RCC 7860 (cell line): ENCODE results near the gene TPSG1.
"Not testable (repeated sequence)": the region's sequence is repeated elsewhere in the genome, so short reads cannot be mapped to it uniquely, and the experiment has no call there.

Source experiments
- DNase-seq: peaks from one replicate; pipeline ENCODE4 v3.0.0-alpha.2; 2015; ENCODE audit warnings: low spot score
- FAIRE-seq: peaks from 2 replicates; lab custom pipeline; 2012; peaks lifted over from hg19 to GRCh38; lab: Jason Lieb, UNC

Gene TPSG1

DNA sequence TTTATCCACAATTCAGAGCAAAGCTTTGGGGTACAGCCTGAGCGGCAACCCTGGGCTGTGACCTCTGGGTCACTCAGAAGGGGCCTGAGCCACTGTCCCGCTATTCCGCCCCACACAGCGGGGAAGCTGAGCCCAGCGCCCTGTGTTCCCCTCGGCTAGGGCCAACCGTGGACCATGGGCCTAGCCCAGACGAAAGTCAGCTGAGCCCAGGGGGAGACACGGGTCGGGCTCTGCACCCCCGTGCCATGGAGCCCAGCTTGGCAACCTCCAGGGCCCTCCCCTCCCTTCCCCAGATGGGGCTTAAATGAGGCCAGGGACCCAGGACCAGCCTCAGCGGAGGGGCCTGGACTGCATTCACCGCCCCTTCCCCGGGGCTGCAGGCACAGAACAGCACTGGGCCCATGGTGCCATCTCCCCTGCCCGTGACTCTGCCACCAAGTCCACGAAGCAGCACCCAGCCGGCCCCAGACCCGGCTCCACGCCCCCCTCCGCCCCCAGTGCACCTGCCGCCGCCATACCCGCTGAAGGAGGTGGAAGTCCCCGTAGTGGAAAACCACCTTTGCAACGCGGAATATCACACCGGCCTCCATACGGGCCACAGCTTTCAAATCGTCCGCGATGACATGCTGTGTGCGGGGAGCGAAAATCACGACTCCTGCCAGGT is 32.6 kb upstream of the TPSG1 start:
- no peak for DNase-seq
- FAIRE-seq: no peak

DNA sequence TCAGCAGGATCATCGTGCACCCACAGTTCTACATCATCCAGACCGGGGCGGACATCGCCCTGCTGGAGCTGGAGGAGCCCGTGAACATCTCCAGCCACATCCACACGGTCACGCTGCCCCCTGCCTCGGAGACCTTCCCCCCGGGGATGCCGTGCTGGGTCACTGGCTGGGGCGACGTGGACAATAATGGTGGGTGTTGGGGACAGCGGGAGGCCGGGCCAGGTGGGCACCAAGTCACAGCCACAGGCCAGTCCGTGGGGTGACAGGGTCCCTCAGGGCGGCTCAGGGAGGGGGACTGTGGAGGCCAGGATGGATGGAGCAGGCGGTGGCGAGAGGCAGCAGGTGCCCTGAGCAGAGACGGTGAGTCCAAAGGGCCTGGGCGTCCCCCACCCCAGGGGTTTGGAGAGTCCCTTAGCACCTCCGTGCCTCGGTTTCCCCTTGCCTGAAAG is 31.8 kb upstream of the TPSG1 start:
- FAIRE-seq (no peak), DNase-seq (no peak)

DNA sequence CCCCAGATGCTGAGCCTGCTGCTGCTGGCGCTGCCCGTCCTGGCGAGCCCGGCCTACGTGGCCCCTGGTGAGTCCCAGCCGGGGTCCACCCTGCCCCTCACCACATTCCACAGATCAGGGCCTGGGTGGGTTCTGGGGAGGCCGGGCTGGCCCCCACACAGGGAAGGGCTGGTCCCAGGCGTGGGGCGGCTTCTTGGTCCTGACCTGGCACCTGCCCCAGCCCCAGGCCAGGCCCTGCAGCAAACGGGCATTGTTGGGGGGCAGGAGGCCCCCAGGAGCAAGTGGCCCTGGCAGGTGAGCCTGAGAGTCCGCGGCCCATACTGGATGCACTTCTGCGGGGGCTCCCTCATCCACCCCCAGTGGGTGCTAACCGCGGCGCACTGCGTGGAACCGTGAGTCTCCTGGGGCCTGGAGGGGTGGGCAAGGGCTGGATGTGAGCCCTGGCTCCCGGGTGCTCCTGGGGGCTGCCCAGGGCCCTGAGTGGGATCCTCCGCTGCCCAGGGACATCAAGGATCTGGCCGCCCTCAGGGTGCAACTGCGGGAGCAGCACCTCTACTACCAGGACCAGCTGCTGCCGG is 31.3 kb upstream of the TPSG1 start:
- not testable (repeated sequence) for FAIRE-seq, DNase-seq

DNA sequence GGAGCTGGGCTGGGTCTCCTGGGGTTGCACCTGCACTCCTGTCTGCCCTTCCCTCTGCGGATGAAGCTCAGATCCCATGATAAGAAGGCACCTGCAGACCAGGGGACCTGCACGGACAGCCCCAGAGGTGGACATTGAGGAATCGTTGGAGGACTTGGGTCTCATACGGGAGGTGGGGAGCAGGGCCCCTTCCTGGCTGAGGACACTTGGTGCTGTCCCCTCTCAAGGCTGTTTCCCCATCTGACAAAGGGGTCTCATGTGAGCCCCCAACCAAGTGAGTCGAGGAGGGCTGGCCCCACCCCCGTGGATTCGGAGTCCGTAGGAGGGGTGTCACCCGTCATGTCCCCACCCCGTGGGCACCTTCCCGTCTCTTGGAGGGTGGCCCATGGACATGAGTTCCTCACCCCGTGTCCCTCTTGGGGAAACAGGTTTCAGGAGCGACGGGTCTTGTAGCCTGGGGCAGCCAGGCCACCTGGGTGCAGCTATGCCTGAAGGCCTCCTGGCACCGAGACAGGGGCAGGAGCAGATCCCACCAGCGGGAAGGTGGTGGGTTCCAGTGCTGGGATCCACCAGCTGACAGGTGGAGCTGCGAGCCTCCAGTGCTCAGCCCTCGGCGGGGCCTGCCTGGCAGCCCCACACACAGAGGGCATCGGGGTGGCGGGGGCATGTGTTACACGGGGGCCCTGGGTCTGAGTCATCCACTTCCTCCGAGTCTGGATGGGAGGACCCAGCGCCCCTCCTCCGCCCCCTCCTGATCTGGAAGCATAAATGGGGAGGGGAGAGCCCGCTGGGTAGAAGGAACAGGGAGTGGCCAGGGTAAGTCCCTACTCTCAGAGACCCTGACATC is 30.4 kb upstream of the TPSG1 start, which contains the start of gene TPSD1:
TSS of gene TPSD1 (plus strand) at position 794 of the 847 bp plus-strand sequence. CDS start 212 bp downstream, outside the sequence.
- DNase-seq, FAIRE-seq: not testable (repeated sequence)

DNA sequence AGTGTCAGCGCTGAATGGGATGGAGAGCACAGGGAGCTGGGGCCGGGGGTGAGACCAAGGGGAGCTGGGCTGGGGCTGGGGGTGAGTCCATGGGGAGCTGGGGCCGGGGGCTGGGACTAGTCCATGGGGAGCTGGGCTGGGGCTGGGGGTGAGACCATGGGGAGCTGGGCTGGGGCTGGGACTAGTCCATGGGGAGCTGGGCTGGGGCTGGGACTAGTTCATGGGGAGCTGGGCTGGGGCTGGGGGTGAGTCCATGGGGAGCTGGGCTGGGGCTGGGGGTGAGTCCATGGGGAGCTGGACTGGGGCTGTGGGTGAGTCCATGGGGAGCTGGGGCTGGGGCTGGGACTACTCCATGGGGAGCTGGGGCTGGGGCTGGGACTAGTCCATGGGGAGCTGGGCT is 29.8 kb upstream of the TPSG1 start:
- not testable (repeated sequence) for DNase-seq, FAIRE-seq

DNA sequence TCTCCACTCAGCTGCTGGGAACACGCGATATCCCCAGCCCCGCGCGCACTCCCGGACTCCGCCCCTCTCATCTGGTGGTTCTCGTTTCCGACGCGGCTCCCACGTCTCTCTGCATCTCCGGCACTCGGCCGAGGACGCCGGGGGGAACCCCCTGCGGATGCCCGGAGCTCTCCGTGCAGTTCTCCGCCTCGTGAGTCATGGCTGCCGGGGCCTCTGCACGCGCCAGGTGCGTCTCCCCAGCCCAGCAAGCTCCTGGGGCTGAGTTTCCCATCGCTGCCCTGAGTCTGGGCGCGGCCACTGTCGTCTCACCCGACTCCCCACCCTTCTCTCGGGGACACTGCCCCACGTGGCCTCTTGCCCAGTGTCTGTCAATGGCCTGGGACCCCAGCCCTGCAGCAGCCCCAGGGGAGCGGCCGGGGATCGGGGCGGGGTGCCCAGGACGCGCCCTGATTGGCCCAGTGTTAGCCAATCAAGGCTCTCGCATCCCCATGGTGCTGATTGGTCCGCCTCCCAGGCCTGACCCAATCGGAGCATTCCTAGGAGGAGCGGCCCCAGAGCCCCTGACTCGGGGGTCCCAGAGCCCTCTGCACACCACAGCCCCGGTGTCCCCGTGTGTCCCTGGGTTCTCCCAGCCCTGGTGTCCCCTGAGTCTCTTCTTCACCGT is 28.8 kb upstream of the TPSG1 start:
- not testable (repeated sequence) for FAIRE-seq, DNase-seq

DNA sequence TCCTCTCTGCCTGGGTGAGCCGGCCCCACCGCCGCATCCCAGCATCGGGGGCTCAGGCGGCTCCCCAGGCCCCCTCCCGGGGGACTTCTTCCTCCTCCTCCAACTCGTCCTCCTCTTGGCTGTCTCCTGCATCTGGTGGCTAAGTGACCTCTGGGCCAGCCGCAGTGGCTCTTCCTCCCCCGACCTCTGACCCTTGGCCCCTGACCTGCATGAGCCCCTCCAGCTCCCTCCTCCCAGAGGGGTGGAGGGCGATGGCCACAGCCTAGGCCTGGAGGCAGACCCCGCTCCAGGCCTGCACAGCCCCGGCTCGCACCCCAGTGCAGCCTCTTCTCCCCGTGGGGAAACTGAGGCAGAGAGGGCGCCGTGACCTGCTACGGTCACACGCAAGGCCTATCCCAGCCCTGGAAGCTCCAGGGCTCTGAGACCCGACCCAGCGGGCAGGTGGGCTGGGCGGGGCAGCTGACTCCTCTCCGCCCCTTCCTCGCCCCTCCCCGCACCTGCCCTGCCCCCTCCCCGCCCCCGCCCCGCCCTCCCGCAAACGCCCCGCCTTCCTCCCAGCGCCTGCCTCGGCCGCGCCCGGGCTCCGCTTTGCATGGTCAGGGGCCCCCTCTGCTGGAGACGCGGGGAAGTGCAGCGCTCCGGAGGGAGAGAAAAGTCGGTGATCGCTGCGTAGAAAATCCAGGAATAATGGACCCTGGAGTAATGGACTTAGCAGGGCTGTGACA is 24.1 kb upstream of the TPSG1 start:
- not testable (repeated sequence) for DNase-seq, FAIRE-seq

DNA sequence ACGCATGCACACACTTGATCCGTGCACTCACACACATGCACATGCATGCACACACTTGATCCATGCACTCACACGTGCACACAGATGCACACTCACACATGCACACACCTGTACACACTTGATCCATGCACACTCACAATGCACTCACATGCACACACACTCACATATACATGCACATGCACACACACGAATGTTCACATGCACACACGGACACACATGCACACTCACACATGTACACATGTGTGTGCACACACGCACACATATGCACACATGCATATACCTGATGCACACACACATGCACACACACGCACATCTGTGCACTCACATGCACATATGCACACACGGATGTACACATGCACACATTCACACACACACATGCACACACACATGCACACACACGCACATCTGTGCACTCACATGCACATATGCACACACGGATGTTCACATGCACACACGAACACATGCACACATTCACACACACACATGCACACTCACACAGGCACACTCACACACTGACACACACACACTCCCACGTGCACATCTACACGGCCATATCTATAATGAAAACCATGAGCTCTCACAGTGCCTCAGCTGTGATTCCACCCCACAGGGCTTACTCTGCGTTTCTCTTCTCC is 23.0 kb upstream of the TPSG1 start:
- FAIRE-seq, DNase-seq: not testable (repeated sequence)

DNA sequence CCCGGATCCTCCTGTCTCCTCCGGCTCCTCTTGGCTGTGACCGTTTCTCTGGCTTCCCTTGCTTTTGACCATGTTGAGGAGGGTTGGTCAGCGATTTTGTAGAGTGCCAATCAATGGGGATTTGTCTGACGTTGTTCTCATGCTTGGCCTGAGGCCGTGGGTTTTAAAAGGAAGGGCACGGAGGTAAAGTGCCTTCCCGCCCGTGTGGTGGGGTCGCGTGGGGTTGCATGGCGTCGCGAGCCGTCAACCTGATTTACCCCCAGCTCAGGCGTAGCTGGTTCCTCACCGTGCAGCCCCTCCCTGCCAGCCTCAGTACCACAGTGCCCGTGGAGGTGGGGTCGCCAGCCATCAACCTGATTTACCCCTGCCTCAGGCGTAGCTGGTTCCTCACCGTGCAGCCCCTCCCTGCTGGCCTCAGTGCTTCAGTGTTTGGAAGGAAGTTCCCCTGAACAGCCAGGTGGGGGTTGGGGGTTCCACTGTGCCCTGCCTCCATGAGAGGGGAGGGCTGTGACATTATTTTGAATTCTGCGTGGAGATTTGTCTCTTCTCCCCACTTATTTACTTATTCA is 20.5 kb upstream of the TPSG1 start:
- no peak for DNase-seq

DNA sequence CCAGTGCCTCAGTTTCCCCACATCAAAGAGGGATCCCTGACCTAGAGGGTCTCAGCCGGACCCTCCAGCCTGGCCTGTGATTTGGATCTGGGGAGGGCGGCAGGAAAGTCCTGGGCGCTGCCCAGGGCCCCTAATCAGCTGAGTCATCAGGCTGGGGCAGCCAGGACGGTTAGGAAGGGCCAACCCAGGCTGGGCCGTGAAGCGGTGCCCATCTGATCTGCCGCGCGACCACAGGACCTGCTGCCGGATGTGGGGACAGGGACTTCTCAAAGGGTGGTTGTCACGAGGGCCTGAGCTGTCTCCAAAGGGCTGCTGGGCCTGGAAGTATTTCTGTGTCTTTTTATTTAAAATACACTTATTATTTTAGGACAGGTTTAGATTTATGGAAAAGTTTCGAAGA is 19.8 kb upstream of the TPSG1 start:
- FAIRE-seq (peak; percentile 62), DNase-seq (peak; percentile 72)

More for the DNA sequence above, 20.5 kb upstream of the TPSG1 start:
- no peak for FAIRE-seq

DNA sequence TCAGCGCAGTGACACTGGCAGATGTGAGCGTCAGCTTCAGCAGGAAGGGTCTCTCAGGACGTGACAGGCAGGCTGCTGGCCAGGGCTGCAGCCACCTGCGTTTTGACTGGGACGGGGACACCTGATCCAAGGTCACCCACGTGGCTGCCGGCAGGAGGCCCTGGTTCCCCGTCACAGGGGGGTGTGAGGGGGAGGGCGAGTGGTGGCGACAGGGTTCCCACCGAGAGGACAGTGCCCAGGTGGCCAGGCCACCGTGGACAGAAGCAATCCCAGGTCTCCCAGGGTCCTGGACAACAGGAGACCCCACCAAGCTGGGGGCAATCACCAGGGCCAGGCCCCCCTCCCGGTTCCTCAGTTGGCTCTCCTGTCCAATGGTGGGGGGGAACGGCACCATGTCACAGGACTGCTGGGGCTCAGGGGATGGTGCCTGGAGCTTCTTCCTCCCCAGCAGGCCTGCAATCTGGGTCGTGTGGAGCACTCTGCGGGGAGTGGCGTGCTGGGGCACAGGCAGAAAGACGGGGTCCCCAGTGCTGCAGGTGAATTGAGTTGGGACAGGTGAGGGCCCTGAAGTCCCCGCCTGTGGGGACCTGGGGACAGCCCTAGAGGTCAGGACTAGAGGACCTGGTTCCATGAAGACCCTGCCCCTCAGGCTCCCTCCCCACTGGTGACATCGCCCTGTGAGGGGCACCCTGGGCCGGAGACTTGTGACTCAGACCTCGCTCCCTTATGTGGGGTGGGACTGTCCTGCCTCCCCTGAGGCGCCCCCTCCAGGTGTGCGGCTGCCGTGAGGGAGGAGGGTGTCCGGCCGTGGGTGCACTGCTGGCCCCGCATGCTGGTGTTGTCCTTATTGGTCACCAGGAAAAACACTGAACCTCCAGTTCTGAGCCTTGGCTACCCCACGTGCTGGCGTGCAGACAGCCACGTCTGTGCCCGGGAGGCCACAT is 19.1 kb upstream of the TPSG1 start:
- not testable (repeated sequence) for DNase-seq, FAIRE-seq

DNA sequence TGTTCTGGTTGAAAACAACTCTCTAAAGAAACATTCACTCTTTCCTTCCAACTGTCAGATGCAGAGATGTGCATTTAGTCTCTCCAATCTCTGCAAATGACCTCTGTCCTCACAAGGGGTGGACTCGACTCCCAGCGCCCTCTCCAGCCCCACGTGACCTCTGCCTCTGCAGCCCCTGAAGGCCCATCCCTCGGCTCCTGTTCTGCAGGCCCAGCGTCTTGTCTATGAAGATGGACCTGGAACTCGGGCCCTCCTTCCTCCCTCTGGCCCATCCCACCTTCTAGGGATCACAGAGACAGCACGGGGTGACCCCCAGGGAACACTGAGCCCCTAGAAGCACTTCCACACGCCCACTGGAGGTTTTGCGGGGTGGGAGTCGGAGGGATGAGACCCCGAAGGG is 18.3 kb upstream of the TPSG1 start:
- FAIRE-seq, DNase-seq: not testable (repeated sequence)

DNA sequence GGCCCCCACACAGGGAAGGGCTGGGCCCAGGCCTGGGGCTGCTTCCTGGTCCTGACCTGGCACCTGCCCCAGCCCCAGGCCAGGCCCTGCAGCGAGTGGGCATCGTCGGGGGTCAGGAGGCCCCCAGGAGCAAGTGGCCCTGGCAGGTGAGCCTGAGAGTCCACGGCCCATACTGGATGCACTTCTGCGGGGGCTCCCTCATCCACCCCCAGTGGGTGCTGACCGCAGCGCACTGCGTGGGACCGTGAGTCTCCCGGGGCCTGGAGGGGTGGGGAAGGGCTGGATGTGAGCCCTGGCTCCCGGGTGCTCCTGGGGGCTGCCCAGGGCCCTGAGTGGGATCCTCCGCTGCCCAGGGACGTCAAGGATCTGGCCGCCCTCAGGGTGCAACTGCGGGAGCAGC is 16.0 kb upstream of the TPSG1 start:
- not testable (repeated sequence) for FAIRE-seq, DNase-seq

DNA sequence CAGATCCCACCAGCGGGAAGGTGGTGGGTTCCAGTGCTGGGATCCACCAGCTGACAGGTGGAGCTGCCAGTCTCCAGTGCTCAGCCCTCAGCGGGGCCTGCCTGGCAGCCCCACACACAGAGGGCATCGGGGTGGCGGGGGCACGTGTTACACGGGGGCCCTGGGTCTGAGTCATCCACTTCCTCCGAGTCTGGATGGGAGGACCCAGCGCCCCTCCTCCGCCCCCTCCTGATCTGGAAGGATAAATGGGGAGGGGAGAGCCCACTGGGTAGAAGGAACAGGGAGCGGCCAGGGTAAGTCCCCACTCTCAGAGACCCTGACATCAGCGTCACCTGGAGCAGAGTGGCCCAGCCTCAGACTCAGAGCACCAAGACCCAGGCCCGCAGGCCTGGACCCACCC is 15.4 kb upstream of the TPSG1 start, which contains the start of gene TPSAB1:
TSS of gene TPSAB1 (plus strand) at position 270 of the 400 bp plus-strand sequence. CDS start 234 bp downstream, outside the sequence.
- not testable (repeated sequence) for DNase-seq, FAIRE-seq

DNA sequence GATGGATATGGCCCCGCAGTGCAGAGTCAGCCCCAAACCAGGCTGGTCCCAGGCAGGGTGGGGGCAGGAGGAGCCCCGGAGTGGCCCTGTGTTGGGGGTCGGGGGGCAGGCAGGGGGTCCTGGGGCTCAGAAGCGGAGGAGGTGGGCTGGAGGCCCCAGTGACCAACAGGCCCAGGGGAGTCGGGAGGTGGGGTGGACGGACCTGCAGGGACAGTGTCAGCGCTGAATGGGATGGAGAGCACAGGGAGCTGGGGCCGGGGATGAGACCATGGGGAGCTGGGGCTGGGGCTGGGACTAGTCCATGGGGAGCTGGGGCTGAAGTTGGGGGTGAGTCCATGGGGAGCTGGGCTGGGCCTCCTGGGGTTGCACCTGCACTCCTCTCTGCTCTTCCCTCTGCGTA is 14.5 kb upstream of the TPSG1 start:
- not testable (repeated sequence) for DNase-seq, FAIRE-seq

DNA sequence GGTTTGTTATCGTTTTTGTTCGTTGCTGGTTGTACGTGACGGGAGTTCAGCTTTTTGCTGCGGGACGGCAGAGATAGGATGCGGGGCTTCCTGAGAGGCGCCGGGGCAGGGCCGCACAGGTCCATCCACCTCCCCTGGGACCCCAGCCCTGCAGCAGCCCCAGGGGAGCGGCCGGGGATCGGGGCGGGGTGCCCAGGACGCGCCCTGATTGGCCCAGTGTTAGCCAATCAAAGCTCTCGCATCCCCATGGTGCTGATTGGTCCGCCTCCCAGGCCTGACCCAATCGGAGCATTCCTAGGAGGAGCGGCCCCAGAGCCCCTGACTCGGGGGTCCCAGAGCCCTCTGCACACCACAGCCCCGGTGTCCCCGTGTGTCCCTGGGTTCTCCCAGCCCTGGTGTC is 13.8 kb upstream of the TPSG1 start:
- not testable (repeated sequence) for FAIRE-seq, DNase-seq

DNA sequence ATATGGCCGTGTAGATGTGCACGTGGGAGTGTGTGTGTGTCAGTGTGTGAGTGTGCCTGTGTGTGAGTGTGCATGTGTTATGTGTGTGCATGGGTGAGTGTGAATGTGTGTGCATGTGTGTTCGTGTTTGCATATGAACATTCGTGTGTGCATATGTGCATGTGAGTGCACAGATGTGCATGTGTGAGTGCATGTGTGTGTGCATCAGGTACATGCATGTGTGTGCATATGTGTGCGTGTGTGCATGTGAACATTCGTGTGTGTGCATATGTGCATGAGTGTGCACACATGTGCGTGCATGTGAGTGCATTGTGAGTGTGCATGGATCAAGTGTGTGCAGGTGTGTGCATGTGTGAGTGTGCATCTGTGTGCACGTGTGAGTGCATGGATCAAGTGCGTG is 12.9 kb upstream of the TPSG1 start:
- no peak for DNase-seq
- no peak for FAIRE-seq

DNA sequence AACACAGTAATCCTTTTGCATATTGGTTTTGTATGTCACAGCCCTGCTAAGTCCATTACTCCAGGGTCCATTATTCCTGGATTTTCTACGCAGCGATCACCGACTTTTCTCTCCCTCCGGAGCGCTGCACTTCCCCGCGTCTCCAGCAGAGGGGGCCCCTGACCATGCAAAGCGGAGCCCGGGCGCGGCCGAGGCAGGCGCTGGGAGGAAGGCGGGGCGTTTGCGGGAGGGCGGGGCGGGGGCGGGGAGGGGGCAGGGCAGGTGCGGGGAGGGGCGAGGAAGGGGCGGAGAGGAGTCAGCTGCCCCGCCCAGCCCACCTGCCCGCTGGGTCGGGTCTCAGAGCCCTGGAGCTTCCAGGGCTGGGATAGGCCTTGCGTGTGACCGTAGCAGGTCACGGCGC is 11.6 kb upstream of the TPSG1 start:
- not testable (repeated sequence) for DNase-seq, FAIRE-seq
